HepG2 (cell line): Measurements from ENCODE around the gene CDCP2. TPM values are rescaled to one million over a fixed set of nuclear protein-coding genes. Genes with fewer than 3 reads are reported as not detected.

ENCODE experiments used
- ATAC-seq: fragments of 200-7000 bp; cut with Tn5 transposase; 3 replicates; pipeline ENCODE4 v1.9.1; 2020; ENCODE audit warnings: mild to moderate bottlenecking, moderate library complexity
- BruUV-seq: library from RNA; stranded (reverse); fragments of 400-500 nt; replicated peaks from 2 replicates; lab custom pipeline; 2021; lab: Mats Ljungman, UMichigan
- CTCF ChIA-PET: fragments of 300-600 bp; formaldehyde crosslinking; extraction: SDS; loops from one replicate; lab custom pipeline; 2021; ENCODE audit warnings: low total read pairs, inconsistent platforms, low intra/inter-chr PET ratio; lab: Yijun Ruan, JAX
- POLR2A ChIA-PET: fragments of 350-600 bp; sonication (Branson Sonifier 250); formaldehyde crosslinking; loops from one replicate; lab custom pipeline; 2020; ENCODE audit warnings: antibody characterized with exemption, inconsistent platforms; lab: Yijun Ruan, JAX
- DNase-seq: peaks from one replicate; pipeline ENCODE4 v3.0.0-alpha.2; 2015; ENCODE audit warnings: low spot score
- FAIRE-seq: peaks from 3 replicates; lab custom pipeline; 2011; peaks lifted over from hg19 to GRCh38; lab: Jason Lieb, UNC
- H2AFZ ChIP-seq: one replicate; pipeline ENCODE4 v1.6.1; 2011; ENCODE audit warnings: low read length, inconsistent platforms
- H3K27ac ChIP-seq: fragments of 300-600 bp; 3 replicates; pipeline ENCODE4 v1.8.0; 2011; ENCODE audit warnings: mixed run types, mild to moderate bottlenecking, mixed read lengths, low read length, inconsistent platforms; ENCODE audit not compliant: insufficient read depth; ENCODE audit errors: extremely low read length
- H3K27me3 ChIP-seq, 2 experiments: fragments of 200-600 bp in 1 of 2; 2 replicates in 1 of 2; 3 replicates in 1 of 2; pipeline versions ENCODE4 v1.6.0 to v1.8.0; 2011; ENCODE audit warnings: low read length in 2 of 2, mild to moderate bottlenecking in 2 of 2, moderate library complexity in 2 of 2, inconsistent platforms in 1 of 2; ENCODE audit not compliant: insufficient read depth in 2 of 2, control insufficient read depth in 1 of 2
- H3K36me3 ChIP-seq, 2 experiments: fragments of 200-600 bp in 1 of 2; replicated peaks in 1 of 2; 2 replicates in 1 of 2; 3 replicates in 1 of 2; pipeline versions ENCODE4 v1.5.1 to v1.8.0; 2011; ENCODE audit warnings: low read length in 2 of 2, inconsistent platforms in 1 of 2; ENCODE audit not compliant: insufficient read depth in 2 of 2, control insufficient read depth in 1 of 2
- H3K4me1 ChIP-seq: 2 replicates; pipeline ENCODE4 v1.5.1; 2012; ENCODE audit warnings: low read length, inconsistent platforms; ENCODE audit not compliant: insufficient read depth
- H3K4me2 ChIP-seq: 2 replicates; pipeline ENCODE4 v1.6.0; 2011; ENCODE audit warnings: low read depth, low read length, inconsistent platforms
- H3K4me3 ChIP-seq, 3 experiments: fragments of 200-600 bp in 1 of 3; sonication (generic), shearing (Covaris generic) in 1 of 3; replicated peaks in 1 of 3; 2 replicates each; pipeline ENCODE4 v1.5.1; 2011 to 2016; ENCODE audit warnings: low read length in 3 of 3, inconsistent platforms in 2 of 3, low read depth in 2 of 3, mild to moderate bottlenecking in 2 of 3, control low read depth in 1 of 3, mixed read lengths in 1 of 3; ENCODE audit not compliant: insufficient read depth in 1 of 3
- H3K79me2 ChIP-seq: one replicate; pipeline ENCODE4 v1.6.1; 2011; ENCODE audit warnings: low read length, inconsistent platforms; ENCODE audit not compliant: insufficient read depth
- H3K9ac ChIP-seq: 2 replicates; pipeline ENCODE4 v1.6.0; 2011; ENCODE audit warnings: mild to moderate bottlenecking, low read depth, low read length, inconsistent platforms; ENCODE audit not compliant: insufficient read depth
- H3K9me3 ChIP-seq: 2 replicates; pipeline ENCODE4 v1.5.1; 2012; ENCODE audit warnings: mild to moderate bottlenecking, low read length
- H4K20me1 ChIP-seq: 2 replicates; pipeline ENCODE4 v1.6.0; 2011; ENCODE audit warnings: inconsistent platforms, mild to moderate bottlenecking, low read length, moderate library complexity; ENCODE audit not compliant: insufficient read depth
- SPEN ChIP-seq: sonication (generic); formaldehyde crosslinking; IDR thresholded peaks from 2 replicates; pipeline ENCODE4 v1.5.1; 2020; ENCODE audit warnings: low read depth, mild to moderate bottlenecking, missing genetic modification reagents
- ZFYVE20 ChIP-seq: sonication (generic); formaldehyde crosslinking; IDR thresholded peaks from 2 replicates; pipeline ENCODE4 v1.8.0; 2023; ENCODE audit warnings: low read depth, mild to moderate bottlenecking, moderate library complexity, missing genetic modification reagents, borderline replicate concordance
- WGBS: methylation state at CpG from one replicate; pipeline ENCODE4 v1.1.6; 2017; ENCODE audit warnings: low lambda C conversion rate; 5-methylcytosine and 5-hydroxymethylcytosine counted together
- in situ Hi-C: cut with HindIII; loops from 2 replicates; pipeline ENCODE4 v1.10.0; 2017; ENCODE audit warnings: low pct_unique_long_range_greater_than_20kb; ENCODE audit not compliant: extremely low pct_ligation_motif_present
- intact Hi-C: fragments of 100-400 bp; cut with micrococcal nuclease; formaldehyde crosslinking; loops from one replicate; pipeline ENCODE4 v1.10.0; 2022; ENCODE audit not compliant: unreplicated experiment
- polyA plus RNA-seq, 8 experiments: library from polyadenylated mRNA; depleted of rRNA in 3 of 8; stranded (reverse) in 7 of 8; unstranded in 1 of 8; fragments of >200 nt; fragmentation: Illumina TruSeq in 4 of 8; extraction: Trizol in 4 of 8; gene quantifications; 2 replicates each; pipeline versions ENCODE4 v1.2.1 to v1.2.3, GENCODE V29; 2011 to 2016; ENCODE audit warnings: low read depth in 4 of 8, missing spikeins in 1 of 8, mixed read lengths in 1 of 8; ENCODE audit not compliant: insufficient read depth in 1 of 8
- total RNA-seq, 5 experiments: library from RNA; depleted of rRNA; stranded (reverse); fragments of >200 nt; fragmentation: Illumina TruSeq; extraction: Trizol; gene quantifications; 2 replicates each; pipeline ENCODE4 v1.2.3, GENCODE V29; 2016; ENCODE audit warnings: low read depth in 1 of 5
- TF ChIP-seq, protein P1 (sequence below): sonication (generic); formaldehyde crosslinking; IDR thresholded peaks from 2 replicates; pipeline ENCODE4 v1.5.0; 2020; ENCODE audit warnings: missing genetic modification reagents
- TF ChIP-seq, protein P2 (sequence below): sonication (generic); formaldehyde crosslinking; IDR thresholded peaks from 2 replicates; pipeline ENCODE4 v1.4.0; 2020; ENCODE audit warnings: missing genetic modification reagents

The CDCP2 gene
- total and polyA plus RNA-seq, 2 of the 13 experiments (the other 11 are each of a cell fraction or from before 2014, with no cell fraction given): not detected

DNA sequence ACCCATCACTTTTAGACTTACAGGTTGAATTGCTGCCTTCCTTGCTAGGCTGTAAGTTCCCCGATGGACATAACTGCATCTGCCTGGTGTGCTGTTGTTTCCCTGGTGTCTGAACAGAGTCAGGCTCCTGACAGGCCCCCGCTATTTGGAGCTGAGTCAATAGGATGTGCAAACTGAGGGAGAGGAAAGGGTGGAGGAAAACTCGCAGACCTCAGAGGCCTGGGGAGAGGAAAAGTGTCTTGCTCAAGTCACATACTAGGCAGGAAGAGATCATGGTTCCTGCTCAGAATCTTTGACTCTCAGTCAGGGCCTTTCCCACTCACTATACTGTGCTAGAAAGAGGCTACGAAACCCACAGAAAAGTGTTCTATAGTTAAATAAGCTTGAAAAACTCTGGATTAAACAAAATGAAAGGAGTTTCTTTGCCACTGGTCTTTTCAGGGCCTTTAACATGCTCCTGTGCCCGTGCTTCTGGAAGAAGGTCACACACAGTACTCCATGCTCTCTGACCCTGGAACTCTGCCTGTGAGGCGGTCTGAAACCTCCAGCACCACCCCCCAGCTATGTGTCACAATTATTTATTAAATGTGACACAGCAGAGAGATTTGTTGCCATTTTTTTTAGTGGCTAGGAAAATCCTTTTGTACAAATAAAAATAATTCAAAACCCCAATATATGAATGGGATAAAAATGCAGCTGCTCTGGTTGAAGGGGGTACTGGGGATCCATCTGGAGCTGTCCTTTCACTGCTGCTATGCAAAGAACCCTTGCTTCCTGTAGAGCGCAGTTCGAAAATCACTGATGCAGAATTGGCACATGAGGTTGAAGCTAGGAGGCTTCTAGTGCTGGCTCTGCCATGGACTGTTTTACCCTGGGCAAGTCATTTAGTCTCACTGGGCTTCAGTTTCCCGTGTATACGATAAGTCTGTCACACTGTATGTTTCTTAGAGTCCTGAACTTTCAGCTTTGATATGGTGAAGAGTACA, 20.1 kb upstream of the CDCP2 start (continued):
- TF ChIP-seq, protein P1, sequence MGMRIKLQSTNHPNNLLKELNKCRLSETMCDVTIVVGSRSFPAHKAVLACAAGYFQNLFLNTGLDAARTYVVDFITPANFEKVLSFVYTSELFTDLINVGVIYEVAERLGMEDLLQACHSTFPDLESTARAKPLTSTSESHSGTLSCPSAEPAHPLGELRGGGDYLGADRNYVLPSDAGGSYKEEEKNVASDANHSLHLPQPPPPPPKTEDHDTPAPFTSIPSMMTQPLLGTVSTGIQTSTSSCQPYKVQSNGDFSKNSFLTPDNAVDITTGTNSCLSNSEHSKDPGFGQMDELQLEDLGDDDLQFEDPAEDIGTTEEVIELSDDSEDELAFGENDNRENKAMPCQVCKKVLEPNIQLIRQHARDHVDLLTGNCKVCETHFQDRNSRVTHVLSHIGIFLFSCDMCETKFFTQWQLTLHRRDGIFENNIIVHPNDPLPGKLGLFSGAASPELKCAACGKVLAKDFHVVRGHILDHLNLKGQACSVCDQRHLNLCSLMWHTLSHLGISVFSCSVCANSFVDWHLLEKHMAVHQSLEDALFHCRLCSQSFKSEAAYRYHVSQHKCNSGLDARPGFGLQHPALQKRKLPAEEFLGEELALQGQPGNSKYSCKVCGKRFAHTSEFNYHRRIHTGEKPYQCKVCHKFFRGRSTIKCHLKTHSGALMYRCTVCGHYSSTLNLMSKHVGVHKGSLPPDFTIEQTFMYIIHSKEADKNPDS: no peak
- TF ChIP-seq, protein P2, sequence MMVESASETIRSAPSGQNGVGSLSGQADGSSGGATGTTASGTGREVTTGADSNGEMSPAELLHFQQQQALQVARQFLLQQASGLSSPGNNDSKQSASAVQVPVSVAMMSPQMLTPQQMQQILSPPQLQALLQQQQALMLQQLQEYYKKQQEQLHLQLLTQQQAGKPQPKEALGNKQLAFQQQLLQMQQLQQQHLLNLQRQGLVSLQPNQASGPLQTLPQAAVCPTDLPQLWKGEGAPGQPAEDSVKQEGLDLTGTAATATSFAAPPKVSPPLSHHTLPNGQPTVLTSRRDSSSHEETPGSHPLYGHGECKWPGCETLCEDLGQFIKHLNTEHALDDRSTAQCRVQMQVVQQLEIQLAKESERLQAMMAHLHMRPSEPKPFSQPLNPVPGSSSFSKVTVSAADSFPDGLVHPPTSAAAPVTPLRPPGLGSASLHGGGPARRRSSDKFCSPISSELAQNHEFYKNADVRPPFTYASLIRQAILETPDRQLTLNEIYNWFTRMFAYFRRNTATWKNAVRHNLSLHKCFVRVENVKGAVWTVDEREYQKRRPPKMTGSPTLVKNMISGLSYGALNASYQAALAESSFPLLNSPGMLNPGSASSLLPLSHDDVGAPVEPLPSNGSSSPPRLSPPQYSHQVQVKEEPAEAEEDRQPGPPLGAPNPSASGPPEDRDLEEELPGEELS (CRISPR knock-in tag): no peak
- no peak for TF ChIP-seq ZFYVE20 (CRISPR knock-in tag)
- TF ChIP-seq, all 625 proteins: peak for 0

DNA sequence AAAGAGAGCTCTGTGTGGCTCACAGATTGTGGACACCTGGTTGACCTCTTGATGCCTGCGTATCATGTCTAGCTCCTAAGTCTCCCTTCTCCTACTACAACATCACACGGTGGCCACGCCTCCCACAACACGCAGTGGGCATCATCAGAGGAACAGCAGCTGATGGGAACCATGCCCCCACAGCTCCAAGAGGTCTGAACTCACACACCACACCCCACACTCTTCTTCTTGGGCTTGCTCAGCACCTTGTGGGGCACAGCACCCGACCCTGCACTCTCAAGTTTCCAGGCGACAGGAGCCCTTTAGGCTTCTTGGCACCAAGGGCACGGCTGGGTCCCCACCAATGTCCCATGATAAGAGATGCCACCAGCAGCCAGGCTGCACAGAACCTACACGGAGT, 18.8 kb upstream of the CDCP2 start:
- Histone ChIP-seq H3K4me3 (no peak overlapping the region), H3K27ac (no peak overlapping the region), H3K9me3 (no peaks in the 10 kb centered on the region), H3K4me1 (no peaks in the 10 kb centered on the region), H3K36me3 (no peaks in the 10 kb centered on the region), H3K9ac (no peak overlapping the region), H3K4me2 (no peak overlapping the region), H3K27me3 (no peaks in the 10 kb centered on the region; a peak in 1 of 5 replicates), H3K79me2 (no peaks in the 10 kb centered on the region), H2AFZ (no peak overlapping the region), H4K20me1 (no peaks in the 10 kb centered on the region)
- DNase-seq: no peak
- intact Hi-C loops: no loop called here
- ChIA-PET POLR2A (interaction anchor here (1.1 kb wide), 1 partner anchor 48 kb away, joined by 3 read pairs; no protein-coding TSS in a partner anchor), CTCF (no interaction called here)
- 91% methylated on average over 6 of the region's 8 CpGs for WGBS
- ATAC-seq: no peak
- no TSS peak for BruUV-seq
- in situ Hi-C loops: no loop called here
- TF ChIP-seq SPEN (CRISPR knock-in tag): no peak
- FAIRE-seq: no peak
